ENCODE measurements around the gene FASN. TPM values are rescaled to one million over a fixed set of nuclear protein-coding genes. Genes with fewer than 3 reads are reported as not detected.

Gene FASN
- total RNA-seq, 2 donors from 2014 or later, result 87.3 to 126 TPM

DNA sequence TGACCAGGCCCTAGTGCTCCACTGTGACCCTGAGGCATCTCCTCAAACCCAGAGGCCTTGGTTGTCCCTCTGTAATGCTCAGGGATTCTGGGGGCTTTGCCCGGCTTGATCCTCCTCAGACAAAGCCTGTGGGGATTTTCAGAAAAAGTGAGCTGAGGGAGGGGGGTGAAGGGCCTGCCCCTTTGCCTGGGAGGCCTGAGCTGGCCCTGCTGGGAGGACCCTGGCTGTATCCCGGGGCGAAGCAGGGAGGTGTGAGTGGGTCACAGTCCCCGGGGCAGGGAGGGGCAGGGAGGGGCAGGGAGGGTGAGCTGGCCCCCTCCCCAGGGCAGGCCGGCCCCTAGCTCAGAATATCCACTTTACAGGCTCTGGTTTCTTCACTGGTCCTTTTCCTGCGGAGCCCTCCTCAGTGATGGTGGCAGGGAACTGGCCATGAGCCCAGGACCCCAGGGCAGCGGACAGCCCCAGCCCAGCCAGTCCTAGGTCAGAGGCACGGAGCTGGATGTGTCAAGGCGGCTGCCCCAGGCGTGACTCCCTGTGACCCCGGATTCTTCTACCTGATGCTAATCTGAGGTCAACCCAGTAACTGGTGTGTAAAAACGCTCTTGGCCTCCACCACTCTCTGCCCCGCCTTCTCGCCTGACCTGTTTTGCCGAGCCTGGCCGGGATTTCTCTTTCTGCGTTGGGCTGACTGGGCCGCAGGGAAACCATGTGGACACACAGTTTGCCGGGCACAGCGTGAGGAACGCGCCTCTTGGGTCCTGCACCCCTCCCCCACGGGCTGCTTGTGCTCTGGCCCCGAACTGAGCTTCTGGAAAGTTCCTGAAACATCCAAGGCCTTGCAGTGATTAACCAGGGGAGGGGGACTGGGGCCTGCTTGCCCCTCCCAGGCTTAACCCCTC lies 5.8 kb upstream of the FASN start:
- H3K4me3 Mint-ChIP-seq, result no peak overlapping the region
- peaks cover 19% of the 10 kb centered on the region for H3K4me1 Mint-ChIP-seq
- H3K9me3 ChIP-seq (ENCODE audit: control insufficient read depth, low read length, poor library complexity, severe bottlenecking), result no peaks in the 10 kb centered on the region
- H3K27me3 Mint-ChIP-seq, result no peaks in the 10 kb centered on the region
- peak overlapping the region; percentile 93 for H3K27ac Mint-ChIP-seq
- no peak for ATAC-seq
- DNase-seq, result no peak
- no peaks in the 10 kb centered on the region for H3K36me3 Mint-ChIP-seq (ENCODE audit: low read depth)

- Mint-ChIP-seq H3K36me3 (ENCODE audit: low read depth) (no peaks in the 10 kb centered on the region), H3K27ac (peak overlapping the region; percentile 24), H3K4me3 (no peak overlapping the region), H3K27me3 (no peaks in the 10 kb centered on the region), H3K4me1 (peaks cover 17% of the 10 kb centered on the region)
- DNase-seq (no peak), ATAC-seq (no peak)
- no peaks in the 10 kb centered on the region for H3K9me3 ChIP-seq (ENCODE audit: control insufficient read depth, low read length, poor library complexity, severe bottlenecking)
Observed at GRCh38 chr17:82101767-82102679, 4.0 kb upstream of the FASN start.

DNA sequence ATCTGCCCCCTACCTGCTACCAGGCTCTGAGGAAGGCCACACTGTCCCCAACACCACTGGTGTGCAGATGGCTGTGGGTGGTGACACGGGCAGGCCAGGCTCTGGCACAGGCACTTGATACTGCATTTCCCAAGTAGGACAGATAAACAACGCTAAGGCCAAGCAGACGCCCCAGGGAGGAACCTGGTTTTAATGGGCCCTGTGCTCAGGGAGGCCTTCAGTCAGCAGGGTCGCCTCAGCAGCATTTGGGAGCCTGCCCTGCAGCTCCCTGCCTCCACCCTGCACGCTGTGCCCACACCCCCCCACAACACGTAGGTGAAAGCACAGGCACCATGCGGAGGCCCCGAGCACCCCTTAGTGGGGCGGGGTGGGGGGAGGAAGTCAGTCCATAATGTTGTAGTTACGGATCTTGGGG lies 3.3 kb upstream of the FASN start:
- no peaks in the 10 kb centered on the region for H3K9me3 ChIP-seq (ENCODE audit: control insufficient read depth, low read length, poor library complexity, severe bottlenecking)
- Mint-ChIP-seq H3K4me3 (no peak overlapping the region), H3K27me3 (no peaks in the 10 kb centered on the region), H3K36me3 (ENCODE audit: low read depth) (no peaks in the 10 kb centered on the region), H3K27ac (no peak overlapping the region), H3K4me1 (peaks cover 18% of the 10 kb centered on the region)
- ATAC-seq (no peak), DNase-seq (no peak)

DNA sequence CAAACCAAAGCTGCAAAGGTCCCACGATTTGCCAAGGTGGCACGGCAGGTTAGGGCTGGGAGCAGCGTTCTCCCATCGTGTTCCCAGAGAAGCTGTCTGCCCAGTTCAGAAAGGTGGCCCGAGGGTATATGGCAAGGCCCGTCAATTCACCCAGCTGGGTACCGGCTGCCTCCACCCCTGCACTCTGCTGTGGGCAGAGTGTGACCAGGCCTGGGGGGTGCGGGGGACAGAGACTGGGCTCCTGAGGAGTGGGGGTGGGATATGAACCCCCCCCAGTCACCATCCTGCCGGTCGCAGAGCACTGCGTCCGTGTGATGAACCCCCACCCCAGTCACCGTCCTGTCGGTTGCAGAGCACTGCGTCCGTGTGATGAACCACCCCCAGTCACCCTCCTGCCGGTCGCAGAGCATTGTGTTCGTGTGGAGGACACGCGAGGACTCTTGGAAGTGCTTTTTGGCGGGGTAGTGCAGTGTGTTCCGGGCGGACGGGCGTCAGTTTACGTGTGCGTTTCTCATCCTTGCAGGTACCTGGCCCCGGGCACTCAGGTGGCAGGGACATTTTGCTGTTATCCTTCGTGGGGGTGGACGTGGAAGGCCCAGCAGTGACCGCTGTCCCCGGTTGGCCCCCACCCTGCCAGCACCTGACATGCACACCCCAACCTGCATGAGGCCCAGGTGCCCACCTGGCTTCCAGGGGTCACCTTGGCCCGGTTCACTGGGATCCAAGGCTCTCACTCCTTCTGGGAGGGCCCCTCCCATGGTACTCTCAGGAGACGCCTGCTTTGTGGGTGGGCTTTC lies 2.7 kb upstream of the FASN start:
- no peaks in the 10 kb centered on the region for H3K9me3 ChIP-seq (ENCODE audit: control insufficient read depth, low read length, poor library complexity, severe bottlenecking)
- no peak for ATAC-seq
- no peak for DNase-seq
- Mint-ChIP-seq H3K4me1 (peaks cover 13% of the 10 kb centered on the region), H3K27me3 (no peaks in the 10 kb centered on the region), H3K27ac (no peak overlapping the region), H3K36me3 (ENCODE audit: low read depth) (no peaks in the 10 kb centered on the region), H3K4me3 (peak overlapping the region; percentile 83)

- H3K4me3 Mint-ChIP-seq, result peak overlapping the region; percentile 83
- ATAC-seq, result no peak
- H3K4me1 Mint-ChIP-seq, result peaks cover 8% of the 10 kb centered on the region
- no peaks in the 10 kb centered on the region for H3K9me3 ChIP-seq (ENCODE audit: control insufficient read depth, low read length, poor library complexity, severe bottlenecking)
- H3K36me3 Mint-ChIP-seq (ENCODE audit: low read depth), result no peaks in the 10 kb centered on the region
- no peaks in the 10 kb centered on the region for H3K27me3 Mint-ChIP-seq
- peak overlapping the region; percentile 79 for H3K27ac Mint-ChIP-seq
- DNase-seq, result no peak
Observed at GRCh38 chr17:82098939-82099763, 1.1 kb upstream of the FASN start.

DNA sequence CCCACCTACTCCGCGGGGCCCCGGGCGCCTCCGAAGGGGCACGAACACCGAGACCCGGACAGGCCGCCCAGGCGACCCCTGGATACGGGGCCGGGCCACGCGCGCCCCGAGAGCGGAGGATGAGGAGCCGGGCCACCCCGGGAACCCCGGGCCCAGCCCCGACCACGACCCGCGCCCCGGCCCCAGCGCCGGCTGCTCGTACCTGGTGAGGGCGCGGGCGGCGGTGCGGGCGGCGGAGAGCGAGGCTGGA lies 192 bp downstream of the FASN start:
- H3K4me3 Mint-ChIP-seq, result peak overlapping the region; percentile 81
- H3K4me1 Mint-ChIP-seq, result peaks cover 8% of the 10 kb centered on the region
- DNase-seq (no peak), ATAC-seq (no peak)
- H3K27ac Mint-ChIP-seq, result no peak overlapping the region
- H3K36me3 Mint-ChIP-seq (ENCODE audit: low read depth), result no peaks in the 10 kb centered on the region
- no peaks in the 10 kb centered on the region for H3K27me3 Mint-ChIP-seq
- H3K9me3 ChIP-seq (ENCODE audit: control insufficient read depth, low read length, poor library complexity, severe bottlenecking), result no peaks in the 10 kb centered on the region

GRCh38 chr17:82097184-82097918 lies 685 bp downstream of the FASN start:
- peak overlapping the region; percentile 82 for H3K4me3 Mint-ChIP-seq
- peaks cover 8% of the 10 kb centered on the region for H3K4me1 Mint-ChIP-seq
- no peak overlapping the region for H3K27ac Mint-ChIP-seq
- no peaks in the 10 kb centered on the region for H3K27me3 Mint-ChIP-seq
- H3K36me3 Mint-ChIP-seq (ENCODE audit: low read depth), result no peaks in the 10 kb centered on the region
- no peak for ATAC-seq
- H3K9me3 ChIP-seq (ENCODE audit: control insufficient read depth, low read length, poor library complexity, severe bottlenecking), result no peaks in the 10 kb centered on the region
- DNase-seq, result no peak

DNA sequence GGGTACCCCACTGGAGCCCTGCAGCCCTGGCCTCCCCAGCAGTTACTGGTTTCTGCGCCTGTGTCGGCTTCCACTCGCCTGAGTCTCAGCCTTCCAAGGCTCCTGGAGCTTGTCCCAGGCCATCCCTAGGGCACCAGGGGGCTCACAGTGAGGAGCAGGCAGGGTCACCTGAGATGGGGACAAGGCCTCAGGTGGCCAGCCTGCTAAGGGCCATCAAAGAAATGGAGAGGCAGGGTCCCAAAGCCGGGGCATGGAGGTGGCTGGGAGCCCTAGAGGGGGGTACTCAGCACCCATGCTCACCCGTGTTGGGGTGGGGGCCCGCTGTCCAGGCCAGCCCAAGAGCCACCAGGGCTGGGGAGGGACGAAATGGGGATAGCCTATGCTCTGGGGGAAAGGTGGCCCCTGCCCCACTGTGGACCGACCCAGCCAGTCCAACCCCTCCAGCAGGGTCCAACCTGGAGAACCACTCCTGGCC lies 1.3 kb downstream of the FASN start:
- Mint-ChIP-seq H3K36me3 (ENCODE audit: low read depth) (no peaks in the 10 kb centered on the region), H3K27me3 (no peaks in the 10 kb centered on the region), H3K4me1 (peaks cover 8% of the 10 kb centered on the region), H3K4me3 (peak overlapping the region; percentile 82), H3K27ac (no peak overlapping the region)
- ATAC-seq (no peak), DNase-seq (no peak)
- H3K9me3 ChIP-seq (ENCODE audit: control insufficient read depth, low read length, poor library complexity, severe bottlenecking), result no peaks in the 10 kb centered on the region

DNA sequence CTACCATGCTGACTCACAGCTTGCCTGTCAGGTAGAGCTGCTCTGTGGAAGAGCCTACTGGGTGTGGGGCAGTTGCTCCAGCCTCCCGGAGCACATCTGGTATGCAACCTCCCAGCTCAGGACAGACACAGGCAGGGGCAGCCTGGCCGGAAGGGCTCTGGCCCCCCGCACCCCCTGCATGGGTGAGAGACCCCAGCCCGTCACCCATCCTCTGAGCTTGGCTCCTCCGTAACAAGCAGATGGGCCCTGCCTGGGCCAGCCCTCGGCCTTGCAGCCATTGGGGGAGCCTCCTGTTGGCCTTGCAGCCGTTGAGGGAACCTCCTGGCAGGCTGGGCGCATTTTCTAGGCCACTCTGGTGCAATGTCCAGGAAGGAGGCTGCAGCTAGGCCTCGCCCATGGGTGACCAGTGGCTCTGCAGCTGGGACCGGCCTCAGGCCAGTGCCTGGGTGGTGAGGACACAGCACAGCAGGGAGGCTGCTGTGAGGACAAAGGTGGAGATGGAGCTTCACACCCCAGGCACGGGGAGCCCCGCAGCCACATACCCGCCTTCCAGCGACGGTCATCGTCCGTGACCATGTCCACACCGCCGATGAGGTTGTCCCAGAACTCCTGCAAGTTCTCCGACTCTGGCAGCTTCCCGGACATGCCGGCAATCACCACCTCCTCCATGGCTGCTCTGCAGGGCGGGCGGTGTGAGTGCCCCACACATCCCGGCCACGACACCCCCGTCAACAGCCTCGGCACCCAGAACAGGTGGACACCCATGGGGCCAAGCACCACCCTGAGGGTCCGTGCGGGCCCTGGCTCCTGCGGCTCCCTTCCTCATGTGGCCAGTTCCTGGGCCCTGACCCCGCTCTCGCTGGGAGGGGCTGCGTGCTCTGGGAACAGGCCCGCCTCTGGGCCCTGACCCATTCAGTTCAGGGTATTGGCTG lies 2.0 kb downstream of the FASN start:
- ATAC-seq (no peak), DNase-seq (no peak)
- peaks cover 8% of the 10 kb centered on the region for H3K4me1 Mint-ChIP-seq
- peak overlapping the region; percentile 82 for H3K4me3 Mint-ChIP-seq
- no peaks in the 10 kb centered on the region for H3K36me3 Mint-ChIP-seq (ENCODE audit: low read depth)
- H3K27ac Mint-ChIP-seq, result no peak overlapping the region
- no peaks in the 10 kb centered on the region for H3K9me3 ChIP-seq (ENCODE audit: control insufficient read depth, low read length, poor library complexity, severe bottlenecking)
- no peaks in the 10 kb centered on the region for H3K27me3 Mint-ChIP-seq

DNA sequence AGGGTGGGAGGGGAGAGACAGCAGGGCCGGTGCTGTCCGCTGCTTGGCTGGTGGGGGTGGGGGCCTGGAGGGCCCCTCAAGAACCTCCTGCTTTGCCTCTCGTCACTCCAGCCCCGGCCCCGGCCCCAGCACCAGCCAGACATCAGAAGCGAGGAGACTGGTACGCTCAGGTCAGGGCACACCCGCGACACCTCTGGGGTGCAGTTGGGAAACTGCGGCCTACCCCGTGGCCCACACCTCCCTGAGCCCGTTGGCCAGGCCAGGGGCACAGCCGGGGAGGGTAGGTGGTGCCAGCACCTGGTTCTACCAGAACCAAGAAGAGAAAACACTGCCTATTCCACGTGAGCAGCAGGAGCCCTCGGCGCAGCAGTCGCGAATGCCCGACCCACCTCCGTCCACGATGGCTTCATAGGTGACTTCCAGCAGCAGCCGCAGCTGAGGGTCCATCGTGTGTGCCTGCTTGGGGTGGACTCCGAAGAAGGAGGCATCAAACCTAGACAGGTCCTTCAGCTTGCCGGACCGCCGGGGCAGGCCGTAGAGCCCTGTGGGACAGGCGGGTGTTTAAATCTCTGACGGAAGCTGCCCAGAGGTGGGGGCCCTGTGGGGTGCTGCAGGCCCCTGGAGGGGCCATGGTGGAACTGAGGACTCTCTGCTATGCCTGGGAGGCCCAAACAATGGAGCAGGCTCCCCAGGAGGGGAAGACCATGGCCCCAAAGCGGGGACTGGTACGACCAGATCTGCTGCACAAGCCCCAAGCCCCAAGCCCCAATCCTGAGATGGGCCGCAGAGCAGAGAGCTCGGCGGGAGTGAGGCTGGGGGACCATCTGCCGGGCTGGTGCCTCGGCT lies 2.9 kb downstream of the FASN start:
- Mint-ChIP-seq H3K27ac (no peak overlapping the region), H3K4me1 (peaks cover 8% of the 10 kb centered on the region), H3K27me3 (no peaks in the 10 kb centered on the region), H3K36me3 (ENCODE audit: low read depth) (no peaks in the 10 kb centered on the region), H3K4me3 (no peak overlapping the region)
- no peak for DNase-seq
- no peak for ATAC-seq
- H3K9me3 ChIP-seq (ENCODE audit: control insufficient read depth, low read length, poor library complexity, severe bottlenecking), result no peaks in the 10 kb centered on the region
